ENCODE data around the gene ILDR2.

Gene ILDR2

GRCh38 chr1:167002354-167002753 is 27.0 kb upstream of the ILDR2 start:
- Histone ChIP-seq H3K4me3 (ENCODE audit: insufficient read depth in 1 of 2, low read depth in 1 of 2, low read length in 2 of 2) (no peak overlapping the region), H4K91ac (ENCODE audit: low read length) (no peak overlapping the region), H2AK5ac (ENCODE audit: low read length, severe bottlenecking) (no peak overlapping the region), H3K79me1 (replicated peaks; ENCODE audit: low read length, poor library complexity, severe bottlenecking) (no peaks in the 10 kb centered on the region), H3K4me1 (ENCODE audit: control insufficient read depth, insufficient read depth, low read depth, low read length) (no peaks in the 10 kb centered on the region), H2BK5ac (ENCODE audit: low read depth, low read length, poor library complexity, severe bottlenecking) (no peak overlapping the region), H2AFZ (ENCODE audit: low read depth, low read length) (no peak overlapping the region), H3K36me3 (ENCODE audit: control insufficient read depth in 1 of 2, insufficient read depth in 2 of 2, low read depth in 1 of 2, low read length in 2 of 2) (no peaks in the 10 kb centered on the region), H3K4me2 (ENCODE audit: low read length, poor library complexity, severe bottlenecking) (no peak overlapping the region), H3K9ac (ENCODE audit: low read length) (no peak overlapping the region), H3K18ac (ENCODE audit: low read depth in 1 of 2, low read length in 2 of 2) (no peak overlapping the region), H3K27ac (ENCODE audit: low read length, poor library complexity, severe bottlenecking) (no peak overlapping the region), H3K14ac (ENCODE audit: low read length in 2 of 2) (no peak overlapping the region), H3K4ac (ENCODE audit: low read depth in 1 of 2, low read length in 2 of 2) (no peak overlapping the region), H2BK15ac (ENCODE audit: low read depth, poor library complexity, severe bottlenecking) (no peak overlapping the region), H4K8ac (ENCODE audit: low read length) (no peak overlapping the region), H3K27me3 (ENCODE audit: control insufficient read depth in 1 of 2, insufficient read depth in 1 of 2, low read length in 2 of 2) (no peaks in the 10 kb centered on the region), H2BK120ac (ENCODE audit: low read depth, low read length) (no peak overlapping the region), H3K9me3 (ENCODE audit: control insufficient read depth, low read length) (peaks cover 21% of the 10 kb centered on the region), H3K23ac (ENCODE audit: low read length in 2 of 2) (no peak overlapping the region), H2BK12ac (ENCODE audit: low read length in 2 of 2) (no peak overlapping the region)
- DNase-seq, result no peak
- WGBS, result 76% methylated on average over 2 of the region's 2 CpGs

- Histone ChIP-seq H3K4ac (ENCODE audit: low read depth in 1 of 2, low read length in 2 of 2) (no peak overlapping the region), H2AFZ (ENCODE audit: low read depth, low read length) (no peak overlapping the region), H3K27me3 (ENCODE audit: control insufficient read depth in 1 of 2, insufficient read depth in 1 of 2, low read length in 2 of 2) (no peaks in the 10 kb centered on the region), H2BK15ac (ENCODE audit: low read depth, poor library complexity, severe bottlenecking) (no peak overlapping the region), H2BK12ac (ENCODE audit: low read length in 2 of 2) (no peak overlapping the region), H3K14ac (ENCODE audit: low read length in 2 of 2) (no peak overlapping the region), H3K79me1 (replicated peaks; ENCODE audit: low read length, poor library complexity, severe bottlenecking) (no peaks in the 10 kb centered on the region), H3K4me2 (ENCODE audit: low read length, poor library complexity, severe bottlenecking) (no peak overlapping the region), H3K4me1 (ENCODE audit: control insufficient read depth, insufficient read depth, low read depth, low read length) (no peaks in the 10 kb centered on the region), H4K91ac (ENCODE audit: low read length) (no peak overlapping the region), H3K9ac (ENCODE audit: low read length) (no peak overlapping the region), H3K18ac (ENCODE audit: low read depth in 1 of 2, low read length in 2 of 2) (no peak overlapping the region), H4K8ac (ENCODE audit: low read length) (no peak overlapping the region), H3K36me3 (ENCODE audit: control insufficient read depth in 1 of 2, insufficient read depth in 2 of 2, low read depth in 1 of 2, low read length in 2 of 2) (no peaks in the 10 kb centered on the region), H3K23ac (ENCODE audit: low read length in 2 of 2) (no peak overlapping the region), H2BK120ac (ENCODE audit: low read depth, low read length) (no peak overlapping the region), H2BK5ac (ENCODE audit: low read depth, low read length, poor library complexity, severe bottlenecking) (no peak overlapping the region), H3K27ac (ENCODE audit: low read length, poor library complexity, severe bottlenecking) (no peak overlapping the region), H2AK5ac (ENCODE audit: low read length, severe bottlenecking) (no peak overlapping the region), H3K4me3 (ENCODE audit: insufficient read depth in 1 of 2, low read depth in 1 of 2, low read length in 2 of 2) (no peak overlapping the region), H3K9me3 (ENCODE audit: control insufficient read depth, low read length) (peaks cover 21% of the 10 kb centered on the region)
- DNase-seq, result no peak
- WGBS, result no CpG with 5 or more reads among the region's 1 CpG
Observed at GRCh38 chr1:167000546-167000945, 25.2 kb upstream of the ILDR2 start.

GRCh38 chr1:166999500-167000055 is 24.2 kb upstream of the ILDR2 start:
- WGBS, result 73% methylated on average over 3 of the region's 3 CpGs
- H3K23ac ChIP-seq (ENCODE audit: low read length in 2 of 2), result no peak overlapping the region
- peak overlapping the region; percentile 29 for H3K27ac ChIP-seq (ENCODE audit: low read length, poor library complexity, severe bottlenecking)
- no peaks in the 10 kb centered on the region for H3K79me1 ChIP-seq (replicated peaks; ENCODE audit: low read length, poor library complexity, severe bottlenecking)
- no peak for DNase-seq
- H3K4ac ChIP-seq (ENCODE audit: low read depth in 1 of 2, low read length in 2 of 2), result no peak overlapping the region
- no peak overlapping the region for H2BK12ac ChIP-seq (ENCODE audit: low read length in 2 of 2)
- H3K9me3 ChIP-seq (ENCODE audit: control insufficient read depth, low read length), result peaks cover 21% of the 10 kb centered on the region
- H4K91ac ChIP-seq (ENCODE audit: low read length), result no peak overlapping the region
- H3K36me3 ChIP-seq (ENCODE audit: control insufficient read depth in 1 of 2, insufficient read depth in 2 of 2, low read depth in 1 of 2, low read length in 2 of 2), result no peaks in the 10 kb centered on the region
- no peak overlapping the region for H3K14ac ChIP-seq (ENCODE audit: low read length in 2 of 2)
- no peaks in the 10 kb centered on the region for H3K4me1 ChIP-seq (ENCODE audit: control insufficient read depth, insufficient read depth, low read depth, low read length)
- no peak overlapping the region for H2AFZ ChIP-seq (ENCODE audit: low read depth, low read length)
- no peaks in the 10 kb centered on the region for H3K27me3 ChIP-seq (ENCODE audit: control insufficient read depth in 1 of 2, insufficient read depth in 1 of 2, low read length in 2 of 2)
- no peak overlapping the region for H2AK5ac ChIP-seq (ENCODE audit: low read length, severe bottlenecking)
- H4K8ac ChIP-seq (ENCODE audit: low read length), result no peak overlapping the region
- H3K18ac ChIP-seq (ENCODE audit: low read depth in 1 of 2, low read length in 2 of 2), result no peak overlapping the region
- no peak overlapping the region for H2BK15ac ChIP-seq (ENCODE audit: low read depth, poor library complexity, severe bottlenecking)
- no peak overlapping the region for H3K4me3 ChIP-seq (ENCODE audit: insufficient read depth in 1 of 2, low read depth in 1 of 2, low read length in 2 of 2)
- no peak overlapping the region for H2BK120ac ChIP-seq (ENCODE audit: low read depth, low read length)
- H3K4me2 ChIP-seq (ENCODE audit: low read length, poor library complexity, severe bottlenecking), result no peak overlapping the region
- H3K9ac ChIP-seq (ENCODE audit: low read length), result no peak overlapping the region
- H2BK5ac ChIP-seq (ENCODE audit: low read depth, low read length, poor library complexity, severe bottlenecking), result no peak overlapping the region

GRCh38 chr1:166999075-166999474 is 23.7 kb upstream of the ILDR2 start:
- no peak overlapping the region for H2BK5ac ChIP-seq (ENCODE audit: low read depth, low read length, poor library complexity, severe bottlenecking)
- H2AFZ ChIP-seq (ENCODE audit: low read depth, low read length), result no peak overlapping the region
- H3K4me3 ChIP-seq (ENCODE audit: insufficient read depth in 1 of 2, low read depth in 1 of 2, low read length in 2 of 2), result no peak overlapping the region
- H4K8ac ChIP-seq (ENCODE audit: low read length), result no peak overlapping the region
- H2BK12ac ChIP-seq (ENCODE audit: low read length in 2 of 2), result no peak overlapping the region
- no peaks in the 10 kb centered on the region for H3K36me3 ChIP-seq (ENCODE audit: control insufficient read depth in 1 of 2, insufficient read depth in 2 of 2, low read depth in 1 of 2, low read length in 2 of 2)
- no peak overlapping the region for H2BK120ac ChIP-seq (ENCODE audit: low read depth, low read length)
- H3K23ac ChIP-seq (ENCODE audit: low read length in 2 of 2), result no peak overlapping the region
- DNase-seq, result peak; percentile 6
- H2BK15ac ChIP-seq (ENCODE audit: low read depth, poor library complexity, severe bottlenecking), result no peak overlapping the region
- no peaks in the 10 kb centered on the region for H3K4me1 ChIP-seq (ENCODE audit: control insufficient read depth, insufficient read depth, low read depth, low read length)
- no peak overlapping the region for H3K27ac ChIP-seq (ENCODE audit: low read length, poor library complexity, severe bottlenecking)
- H3K4ac ChIP-seq (ENCODE audit: low read depth in 1 of 2, low read length in 2 of 2), result no peak overlapping the region
- no peak overlapping the region for H2AK5ac ChIP-seq (ENCODE audit: low read length, severe bottlenecking)
- peaks cover 21% of the 10 kb centered on the region for H3K9me3 ChIP-seq (ENCODE audit: control insufficient read depth, low read length)
- H3K18ac ChIP-seq (ENCODE audit: low read depth in 1 of 2, low read length in 2 of 2), result no peak overlapping the region
- no peaks in the 10 kb centered on the region for H3K79me1 ChIP-seq (replicated peaks; ENCODE audit: low read length, poor library complexity, severe bottlenecking)
- no peaks in the 10 kb centered on the region for H3K27me3 ChIP-seq (ENCODE audit: control insufficient read depth in 1 of 2, insufficient read depth in 1 of 2, low read length in 2 of 2)
- WGBS, result 100% methylated on average over 1 of the region's 1 CpG
- no peak overlapping the region for H3K14ac ChIP-seq (ENCODE audit: low read length in 2 of 2)
- H3K9ac ChIP-seq (ENCODE audit: low read length), result no peak overlapping the region
- no peak overlapping the region for H3K4me2 ChIP-seq (ENCODE audit: low read length, poor library complexity, severe bottlenecking)
- no peak overlapping the region for H4K91ac ChIP-seq (ENCODE audit: low read length)

Data from mesenchymal stem cell (in vitro differentiated cells and primary cell).